Brain pericyte (primary cell): Measurements from ENCODE around the gene CSNK1D.

Experiments
- DNase-seq: peaks from one replicate; pipeline ENCODE4 v3.0.0-alpha.2; 2012; ENCODE audit warnings: low read depth, low spot score

The CSNK1D gene

GRCh38 chr17:82310877-82311276 is 37.4 kb upstream of the CSNK1D start:
- no peak for DNase-seq

- DNase-seq, result no peak
Observed at GRCh38 chr17:82309656-82310570, 36.4 kb upstream of the CSNK1D start.

- no peak for DNase-seq
Observed at GRCh38 chr17:82305727-82306300, 32.3 kb upstream of the CSNK1D start.

GRCh38 chr17:82304826-82305726 is 31.6 kb upstream of the CSNK1D start:
- no peak for DNase-seq

- no peak for DNase-seq
Observed at GRCh38 chr17:82303944-82304808, 30.7 kb upstream of the CSNK1D start.

- no peak for DNase-seq
Observed at GRCh38 chr17:82302991-82303943, 29.8 kb upstream of the CSNK1D start.

GRCh38 chr17:82302568-82302963 is 29.1 kb upstream of the CSNK1D start:
- DNase-seq, result no peak

- no peak for DNase-seq
Observed at GRCh38 chr17:82301916-82302567, 28.5 kb upstream of the CSNK1D start.

GRCh38 chr17:82301300-82301915 is 27.9 kb upstream of the CSNK1D start:
- DNase-seq, result no peak

- DNase-seq, result no peak
Observed at GRCh38 chr17:82300707-82301270, 27.3 kb upstream of the CSNK1D start.

GRCh38 chr17:82300228-82300627 is 26.7 kb upstream of the CSNK1D start:
- DNase-seq, result no peak

- no peak for DNase-seq
Observed at GRCh38 chr17:82299452-82299851, 26.0 kb upstream of the CSNK1D start.

GRCh38 chr17:82298538-82299421 is 25.3 kb upstream of the CSNK1D start:
- no peak for DNase-seq

GRCh38 chr17:82297714-82298537 is 24.4 kb upstream of the CSNK1D start:
- DNase-seq, result peak; percentile 83

GRCh38 chr17:82297280-82297713 is 23.8 kb upstream of the CSNK1D start:
- peak; percentile 80 for DNase-seq

- no peak for DNase-seq
Observed at GRCh38 chr17:82296511-82297279, 23.2 kb upstream of the CSNK1D start.
